IgD-negative memory B cell (primary cell): ENCODE measurements around the gene PM20D2. TPM values are rescaled to one million over a fixed set of nuclear protein-coding genes. Genes with fewer than 3 reads are reported as not detected.

ENCODE experiments used
- H3K27ac Mint-ChIP-seq, 3 donors: one replicate each; pipeline ENCODE4 v1.8.0; 2020 to 2022; ENCODE audit warnings: mild to moderate bottlenecking in 3 of 3, mixed read lengths in 3 of 3, moderate library complexity in 1 of 3
- H3K27me3 Mint-ChIP-seq: one replicate; pipeline ENCODE4 v1.8.0; 2021; ENCODE audit warnings: mixed read lengths
- H3K36me3 Mint-ChIP-seq: one replicate; pipeline ENCODE4 v1.8.0; 2020; ENCODE audit warnings: mild to moderate bottlenecking, mixed read lengths
- H3K4me1 Mint-ChIP-seq, 3 donors: one replicate each; pipeline ENCODE4 v1.8.0; 2020 to 2022; ENCODE audit warnings: mixed read lengths in 3 of 3, mild to moderate bottlenecking in 1 of 3
- H3K4me3 Mint-ChIP-seq, 4 donors: one replicate each; pipeline ENCODE4 v1.8.0; 2020 to 2022; ENCODE audit warnings: mild to moderate bottlenecking in 4 of 4, mixed read lengths in 4 of 4, moderate library complexity in 3 of 4
- H3K9me3 Mint-ChIP-seq, 3 donors: one replicate each; pipeline ENCODE4 v1.8.0; 2020 to 2021; ENCODE audit warnings: mixed read lengths in 3 of 3, mild to moderate bottlenecking in 1 of 3
- polyA plus RNA-seq: library from polyadenylated mRNA; unstranded; fragments of 300-500 nt; fragmentation: Illumina TruSeq; gene quantifications from one replicate; pipeline ENCODE4 v1.2.3, GENCODE V29; 2021

The PM20D2 gene
- polyA plus RNA-seq, 1 donor from 2014 or later: 16.0 TPM

DNA sequence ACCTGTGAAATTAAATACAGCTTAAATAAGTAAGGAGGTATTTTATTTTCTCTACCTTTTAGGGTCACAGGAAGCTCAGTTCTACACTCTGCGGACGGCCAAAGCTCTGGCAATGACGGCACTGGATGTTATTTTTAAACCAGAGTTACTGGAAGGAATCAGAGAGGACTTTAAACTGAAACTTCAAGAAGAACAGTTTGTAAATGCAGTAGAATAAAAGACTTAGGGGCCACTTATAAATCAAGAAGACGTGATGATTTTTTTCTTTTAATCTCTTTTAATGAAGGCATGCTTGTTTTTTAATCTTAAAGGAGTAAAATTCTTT, 16.2 kb downstream of the PM20D2 start:
- Mint-ChIP-seq H3K9me3 (no peaks in the 10 kb centered on the region), H3K27me3 (no peaks in the 10 kb centered on the region), H3K36me3 (peaks cover 16% of the 10 kb centered on the region), H3K4me1 (no peaks in the 10 kb centered on the region), H3K4me3 (no peak overlapping the region), H3K27ac (no peak overlapping the region)

DNA sequence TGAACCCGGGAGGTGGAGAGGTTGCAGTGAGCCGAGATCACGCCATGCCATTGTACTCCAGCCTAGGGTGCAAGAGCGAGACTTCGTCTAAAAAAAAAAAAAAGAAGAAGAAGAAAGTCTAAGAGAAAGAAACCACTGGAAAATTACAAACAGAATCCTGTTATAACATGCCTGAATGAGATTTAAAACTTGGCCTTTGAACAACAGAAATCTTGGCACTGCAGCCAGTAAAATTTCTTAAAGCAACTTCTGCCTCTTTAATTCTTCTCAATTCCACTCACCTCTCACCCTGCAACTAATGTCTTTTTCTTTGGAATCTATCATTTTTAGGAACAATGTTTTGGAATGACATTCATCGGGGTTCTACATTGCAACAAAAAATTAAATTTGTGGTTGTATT, 26.3 kb downstream of the PM20D2 start:
- peaks cover 1% of the 10 kb centered on the region for H3K36me3 Mint-ChIP-seq
- H3K9me3 Mint-ChIP-seq: no peaks in the 10 kb centered on the region
- H3K4me3 Mint-ChIP-seq: no peak overlapping the region
- peaks cover 2% of the 10 kb centered on the region for H3K27me3 Mint-ChIP-seq
- H3K27ac Mint-ChIP-seq: no peak overlapping the region
- H3K4me1 Mint-ChIP-seq: no peaks in the 10 kb centered on the region

DNA sequence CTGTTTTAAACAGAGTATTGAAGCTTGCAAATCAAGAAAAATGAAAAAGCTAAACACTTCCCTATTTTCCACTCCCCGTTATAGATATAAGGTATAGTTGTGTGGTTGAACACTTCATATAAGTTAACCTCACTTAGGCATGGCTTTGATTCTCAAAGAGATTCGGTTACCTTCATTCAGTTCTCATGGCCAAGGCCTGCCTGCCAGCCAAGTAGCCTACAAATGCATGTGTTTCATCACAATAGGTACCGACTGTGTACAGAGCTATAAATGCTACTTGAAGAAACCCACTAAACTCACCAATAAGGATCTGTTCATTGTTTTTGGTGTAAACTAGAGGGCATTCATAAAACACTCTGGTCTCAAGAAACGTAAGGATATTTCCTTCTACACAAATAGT, 27.8 kb downstream of the PM20D2 start:
- no peaks in the 10 kb centered on the region for H3K9me3 Mint-ChIP-seq
- H3K27me3 Mint-ChIP-seq: peaks cover 2% of the 10 kb centered on the region
- no peak overlapping the region for H3K4me3 Mint-ChIP-seq
- H3K36me3 Mint-ChIP-seq: peaks cover 1% of the 10 kb centered on the region
- H3K4me1 Mint-ChIP-seq: no peaks in the 10 kb centered on the region
- no peak overlapping the region for H3K27ac Mint-ChIP-seq

DNA sequence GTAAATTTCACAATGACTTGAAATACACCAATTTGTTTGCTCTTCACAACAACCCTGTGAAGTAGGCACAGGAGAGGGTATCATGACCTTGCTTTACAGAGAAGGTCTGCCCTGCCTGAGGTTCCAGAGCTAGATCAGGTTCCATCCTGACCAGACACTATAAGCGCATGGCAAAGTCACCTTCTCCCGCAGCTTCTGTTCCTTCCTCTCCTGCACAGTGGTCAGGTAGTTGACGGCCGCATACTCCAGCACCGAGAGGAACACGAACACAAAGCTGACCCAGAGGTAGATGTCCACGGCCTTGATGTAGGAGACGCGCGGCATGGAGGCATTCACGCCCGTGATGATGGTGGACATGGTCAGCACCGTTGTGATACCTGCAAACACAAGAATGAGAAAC, 34.3 kb downstream of the PM20D2 start:
- H3K27me3 Mint-ChIP-seq: peaks cover 4% of the 10 kb centered on the region
- H3K27ac Mint-ChIP-seq: peak overlapping the region in 1 of 3 donors; percentile 49
- H3K4me1 Mint-ChIP-seq: peaks cover 0 to 2% (median 0%) of the 10 kb centered on the region in 3 donors
- H3K36me3 Mint-ChIP-seq: peaks cover 2% of the 10 kb centered on the region
- H3K4me3 Mint-ChIP-seq: no peak overlapping the region
- no peaks in the 10 kb centered on the region for H3K9me3 Mint-ChIP-seq

DNA sequence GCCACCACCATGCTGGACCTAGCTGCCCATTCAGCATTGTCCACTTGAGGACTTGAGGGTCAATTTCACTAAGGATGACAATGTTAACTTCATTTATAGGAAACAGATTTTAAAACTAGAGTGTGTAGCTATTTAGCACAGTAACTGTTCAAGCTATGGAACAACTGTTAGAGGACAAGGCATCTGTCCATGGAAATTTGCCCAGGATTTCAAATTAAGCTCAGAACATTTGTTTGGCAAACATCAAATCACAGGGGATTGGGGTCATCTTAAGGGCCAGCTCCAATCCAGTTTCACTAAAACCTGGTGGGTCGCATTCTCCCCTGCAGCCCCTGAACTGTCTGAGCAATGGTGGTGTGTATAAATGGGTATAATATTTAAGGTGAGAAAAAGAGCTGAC, 35.1 kb downstream of the PM20D2 start:
- Mint-ChIP-seq H3K4me1 (peaks cover 0 to 2% (median 0%) of the 10 kb centered on the region in 3 donors), H3K36me3 (peaks cover 2% of the 10 kb centered on the region), H3K9me3 (no peaks in the 10 kb centered on the region), H3K27ac (no peak overlapping the region), H3K4me3 (no peak overlapping the region), H3K27me3 (peaks cover 4% of the 10 kb centered on the region)

DNA sequence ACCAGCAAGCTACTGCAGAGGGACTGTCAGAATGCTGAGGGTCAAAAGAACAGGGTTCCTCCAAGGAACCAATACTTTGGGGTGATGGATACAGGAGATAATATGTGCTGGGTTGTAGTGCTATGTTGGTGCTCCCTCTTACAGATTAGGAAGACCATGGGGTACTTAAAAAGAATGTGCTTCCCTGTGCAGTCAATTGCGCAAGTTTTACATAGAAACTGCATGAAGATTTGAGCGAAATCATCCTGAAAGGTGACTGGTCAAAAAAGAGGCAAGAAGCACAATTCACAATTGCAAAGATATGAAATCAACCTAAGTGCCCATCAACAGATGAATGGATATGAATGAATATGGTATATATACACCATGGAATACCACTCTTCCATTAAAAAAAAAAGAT, 37.4 kb downstream of the PM20D2 start:
- H3K27me3 Mint-ChIP-seq: peaks cover 11% of the 10 kb centered on the region
- no peak overlapping the region for H3K4me3 Mint-ChIP-seq
- H3K27ac Mint-ChIP-seq: no peak overlapping the region
- peaks cover 2% of the 10 kb centered on the region for H3K36me3 Mint-ChIP-seq
- H3K4me1 Mint-ChIP-seq: peaks cover 0 to 2% (median 0%) of the 10 kb centered on the region in 3 donors
- H3K9me3 Mint-ChIP-seq: no peaks in the 10 kb centered on the region

DNA sequence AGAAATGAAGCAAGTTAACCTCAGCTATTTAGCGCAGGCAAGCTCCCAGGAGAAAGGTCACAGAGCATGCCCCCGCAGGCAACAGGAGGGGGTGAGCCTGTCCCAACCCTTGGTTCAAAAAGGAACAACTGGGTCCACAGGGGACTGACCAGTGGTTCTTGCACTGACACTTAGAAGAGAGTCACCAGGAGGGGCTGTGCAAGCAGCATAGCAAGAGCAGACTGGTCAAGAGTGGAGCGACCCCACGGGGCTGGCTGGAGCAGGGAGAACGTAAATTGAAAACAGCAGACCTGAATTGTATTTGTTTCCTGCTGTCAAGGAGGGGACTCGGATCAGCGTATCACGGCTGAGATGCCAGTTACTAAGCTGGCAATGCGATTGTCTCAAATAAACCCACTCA, 38.5 kb downstream of the PM20D2 start:
- Mint-ChIP-seq H3K9me3 (no peaks in the 10 kb centered on the region), H3K4me3 (no peak overlapping the region), H3K27ac (no peak overlapping the region)

DNA sequence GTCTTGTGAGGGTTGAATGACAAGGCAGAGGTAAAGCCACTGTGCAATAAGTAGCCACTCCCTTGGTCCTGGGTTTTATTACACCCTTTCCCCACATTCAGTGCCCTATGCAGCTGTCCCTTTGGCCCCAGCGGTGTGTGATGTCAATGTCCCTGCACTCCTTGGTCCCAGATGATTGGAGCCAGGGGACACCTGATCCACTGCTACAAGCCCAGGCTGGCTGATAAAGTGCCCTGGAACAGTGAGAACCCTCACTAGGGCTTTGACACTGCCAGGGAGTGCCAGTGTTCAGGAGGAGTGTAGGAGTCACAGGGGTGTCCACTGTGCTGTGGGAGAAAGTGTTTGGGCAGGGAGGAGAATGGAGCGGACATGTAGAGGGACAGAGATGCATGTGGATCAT, 40.9 kb downstream of the PM20D2 start:
- Mint-ChIP-seq H3K4me1 (no peaks in the 10 kb centered on the region), H3K36me3 (no peaks in the 10 kb centered on the region), H3K4me3 (no peak overlapping the region), H3K27ac (no peak overlapping the region), H3K27me3 (peaks cover 12% of the 10 kb centered on the region), H3K9me3 (no peaks in the 10 kb centered on the region)

More for the DNA sequence above, 38.5 kb downstream of the PM20D2 start:
- peaks cover 2% of the 10 kb centered on the region for H3K36me3 Mint-ChIP-seq
- H3K27me3 Mint-ChIP-seq: peaks cover 13% of the 10 kb centered on the region
- H3K4me1 Mint-ChIP-seq: peaks cover 0 to 2% (median 0%) of the 10 kb centered on the region in 3 donors

DNA sequence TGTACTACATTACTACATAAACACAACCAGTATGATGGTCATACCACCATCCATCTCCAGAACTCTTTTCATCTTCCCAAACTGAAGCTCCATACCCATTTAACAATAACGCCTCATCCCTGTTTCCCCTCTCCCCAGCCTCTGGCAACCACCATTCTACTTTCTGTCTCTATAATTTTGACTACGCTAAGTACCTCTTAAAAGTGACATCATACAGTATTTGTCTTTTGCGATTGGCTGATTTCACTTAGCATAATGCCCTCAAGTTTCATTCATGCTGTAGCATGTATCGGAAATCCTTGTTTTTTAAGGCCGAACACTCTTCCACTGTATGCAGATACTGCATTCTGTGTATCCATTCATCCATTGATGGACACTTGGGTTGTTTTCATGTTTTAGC, 41.6 kb downstream of the PM20D2 start:
- peaks cover 11% of the 10 kb centered on the region for H3K27me3 Mint-ChIP-seq
- H3K27ac Mint-ChIP-seq: no peak overlapping the region
- H3K36me3 Mint-ChIP-seq: no peaks in the 10 kb centered on the region
- H3K4me1 Mint-ChIP-seq: no peaks in the 10 kb centered on the region
- H3K9me3 Mint-ChIP-seq: no peaks in the 10 kb centered on the region
- H3K4me3 Mint-ChIP-seq: no peak overlapping the region

DNA sequence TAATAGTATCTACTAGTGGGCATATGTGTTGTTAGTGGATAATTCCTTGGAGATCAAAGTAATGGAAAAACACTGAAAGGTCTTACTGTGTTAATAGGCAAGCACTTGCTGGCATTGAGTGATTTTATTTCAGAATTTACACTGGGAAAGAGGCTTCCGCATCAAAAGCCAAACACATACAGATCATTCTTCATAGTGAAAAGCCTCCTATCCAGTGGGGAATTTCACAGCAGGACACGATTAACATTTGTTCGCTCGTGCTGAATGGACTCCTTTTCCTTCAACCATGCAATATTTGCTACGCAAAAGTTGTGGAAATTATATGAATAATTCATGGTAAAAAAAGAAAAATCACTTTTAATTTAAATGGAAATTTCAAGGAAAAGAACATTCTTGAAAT, 44.9 kb downstream of the PM20D2 start:
- no peaks in the 10 kb centered on the region for H3K4me1 Mint-ChIP-seq
- peaks cover 14% of the 10 kb centered on the region for H3K27me3 Mint-ChIP-seq
- H3K27ac Mint-ChIP-seq: no peak overlapping the region
- H3K4me3 Mint-ChIP-seq: no peak overlapping the region
- peaks cover 9 to 18% (median 13%) of the 10 kb centered on the region in 3 donors for H3K9me3 Mint-ChIP-seq
- no peaks in the 10 kb centered on the region for H3K36me3 Mint-ChIP-seq

DNA sequence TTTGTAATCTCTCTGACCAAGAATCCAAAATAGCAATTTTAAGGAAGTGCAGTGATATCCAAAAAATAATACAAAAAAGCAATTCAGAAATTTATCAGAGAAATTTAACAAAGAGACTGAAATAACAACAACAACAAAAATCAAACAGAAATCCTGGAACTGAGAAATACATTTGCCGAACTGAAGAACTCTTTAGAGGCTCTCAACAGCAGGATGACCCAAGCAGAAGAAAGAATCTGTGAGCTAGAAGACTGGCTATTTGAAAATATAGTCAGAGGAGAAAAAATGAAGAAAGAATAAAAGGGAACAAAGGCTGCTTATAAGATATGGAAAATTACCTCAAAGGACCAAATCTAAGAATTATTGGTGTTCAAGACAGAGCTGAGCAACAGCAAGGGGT, 48.7 kb downstream of the PM20D2 start:
- no peaks in the 10 kb centered on the region for H3K36me3 Mint-ChIP-seq
- no peak overlapping the region for H3K27ac Mint-ChIP-seq
- H3K4me3 Mint-ChIP-seq: peak overlapping the region in 2 of 4 donors; percentile 3 to 41
- H3K27me3 Mint-ChIP-seq: peaks cover 5% of the 10 kb centered on the region
- peaks cover 12 to 19% (median 13%) of the 10 kb centered on the region in 3 donors for H3K9me3 Mint-ChIP-seq
- no peaks in the 10 kb centered on the region for H3K4me1 Mint-ChIP-seq

DNA sequence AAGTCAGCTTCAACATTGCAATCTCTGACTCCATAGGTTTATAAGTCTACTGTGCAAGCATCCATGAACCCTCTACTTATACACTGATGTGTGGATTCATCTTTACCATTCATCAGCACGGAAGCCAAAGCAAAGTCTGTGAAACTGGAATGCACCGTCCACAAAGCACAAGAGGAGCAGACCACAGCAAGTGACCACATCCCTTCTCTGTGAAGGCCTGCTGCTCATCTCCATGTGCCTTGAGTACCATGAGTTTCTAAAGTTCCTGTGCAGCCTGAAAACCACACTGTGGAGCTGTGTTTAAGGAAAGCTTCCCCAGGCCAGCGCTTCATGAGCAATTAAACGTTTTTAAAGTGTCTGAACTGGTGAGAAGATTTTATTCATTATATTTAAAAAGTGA, 51.3 kb downstream of the PM20D2 start:
- H3K4me3 Mint-ChIP-seq: no peak overlapping the region
- H3K36me3 Mint-ChIP-seq: no peaks in the 10 kb centered on the region
- no peak overlapping the region for H3K27ac Mint-ChIP-seq
- H3K4me1 Mint-ChIP-seq: no peaks in the 10 kb centered on the region
- peaks cover 5% of the 10 kb centered on the region for H3K27me3 Mint-ChIP-seq
- peaks cover 12 to 19% (median 13%) of the 10 kb centered on the region in 3 donors for H3K9me3 Mint-ChIP-seq

DNA sequence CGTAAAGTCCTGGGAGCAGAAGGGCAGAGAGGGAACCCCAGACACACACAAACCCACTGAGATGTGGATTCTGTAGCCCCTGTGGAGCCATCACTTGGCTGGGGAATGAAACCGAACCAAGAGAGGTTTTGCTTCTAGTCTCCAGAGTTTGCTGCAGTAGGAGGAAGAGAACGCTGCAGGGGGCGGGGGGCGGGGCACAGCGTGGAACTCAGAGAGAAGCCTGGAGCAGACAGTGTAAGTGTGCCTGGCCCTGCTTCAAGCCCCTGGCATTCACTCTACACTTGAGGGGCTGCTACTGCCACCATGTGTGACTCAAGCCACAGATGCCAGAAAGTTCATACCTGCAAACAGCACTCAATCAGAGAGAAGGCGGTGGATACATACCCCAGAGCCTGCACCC, 52.4 kb downstream of the PM20D2 start:
- H3K36me3 Mint-ChIP-seq: no peaks in the 10 kb centered on the region
- H3K4me3 Mint-ChIP-seq: no peak overlapping the region
- peaks cover 5% of the 10 kb centered on the region for H3K27me3 Mint-ChIP-seq
- H3K27ac Mint-ChIP-seq: no peak overlapping the region
- H3K4me1 Mint-ChIP-seq: no peaks in the 10 kb centered on the region
- H3K9me3 Mint-ChIP-seq: peaks cover 12 to 19% (median 13%) of the 10 kb centered on the region in 3 donors

DNA sequence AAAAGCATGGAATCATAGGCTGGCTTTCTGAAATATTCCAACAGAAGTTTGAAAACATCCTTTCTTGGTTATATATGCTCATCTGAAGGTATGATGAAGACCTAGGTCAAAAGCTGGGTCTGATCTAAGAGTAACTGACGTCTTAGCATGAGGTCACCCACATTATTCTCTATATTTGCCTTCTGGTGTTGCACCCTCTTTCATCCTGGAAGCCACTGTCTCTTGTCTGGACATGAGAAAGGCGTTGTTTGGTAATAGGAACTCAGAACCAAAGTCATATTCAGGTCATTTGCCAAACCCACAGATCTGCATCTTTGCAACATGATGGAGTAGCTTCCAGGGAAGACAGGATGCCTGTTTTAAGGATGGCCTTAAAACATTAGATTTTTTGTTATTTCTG, 53.7 kb downstream of the PM20D2 start:
- Mint-ChIP-seq H3K9me3 (peaks cover 6 to 11% (median 9%) of the 10 kb centered on the region in 3 donors), H3K36me3 (no peaks in the 10 kb centered on the region), H3K4me1 (no peaks in the 10 kb centered on the region), H3K27ac (no peak overlapping the region), H3K27me3 (peaks cover 4% of the 10 kb centered on the region), H3K4me3 (no peak overlapping the region)

DNA sequence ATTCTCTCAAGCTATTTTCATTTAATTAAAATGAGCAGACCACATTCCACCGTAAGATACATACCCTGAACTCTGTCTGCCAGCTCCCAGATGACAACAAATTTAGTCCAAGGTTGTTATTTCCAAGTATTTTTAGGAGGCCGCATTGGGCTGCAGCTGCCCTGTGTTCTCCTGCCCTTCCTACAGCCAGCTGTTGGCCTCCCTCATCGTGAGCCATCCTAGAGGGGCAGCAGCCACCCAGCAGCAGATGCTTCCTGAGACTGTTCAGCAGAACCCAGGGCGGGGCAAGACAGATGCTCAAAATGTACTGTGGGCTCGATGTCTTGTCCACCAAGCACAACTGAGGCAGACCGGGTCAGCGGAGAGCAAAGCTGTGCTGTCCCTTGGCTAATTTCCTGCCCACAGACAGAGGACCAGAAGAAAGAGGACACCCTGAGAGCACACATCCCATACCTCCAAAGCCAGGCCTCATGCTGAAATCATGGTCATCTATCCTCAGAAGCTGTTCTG, 54.9 kb downstream of the PM20D2 start:
- Mint-ChIP-seq H3K36me3 (no peaks in the 10 kb centered on the region), H3K27ac (no peak overlapping the region), H3K9me3 (peaks cover 0 to 4% (median 1%) of the 10 kb centered on the region in 3 donors), H3K4me3 (no peak overlapping the region), H3K4me1 (no peaks in the 10 kb centered on the region), H3K27me3 (peaks cover 2% of the 10 kb centered on the region)

DNA sequence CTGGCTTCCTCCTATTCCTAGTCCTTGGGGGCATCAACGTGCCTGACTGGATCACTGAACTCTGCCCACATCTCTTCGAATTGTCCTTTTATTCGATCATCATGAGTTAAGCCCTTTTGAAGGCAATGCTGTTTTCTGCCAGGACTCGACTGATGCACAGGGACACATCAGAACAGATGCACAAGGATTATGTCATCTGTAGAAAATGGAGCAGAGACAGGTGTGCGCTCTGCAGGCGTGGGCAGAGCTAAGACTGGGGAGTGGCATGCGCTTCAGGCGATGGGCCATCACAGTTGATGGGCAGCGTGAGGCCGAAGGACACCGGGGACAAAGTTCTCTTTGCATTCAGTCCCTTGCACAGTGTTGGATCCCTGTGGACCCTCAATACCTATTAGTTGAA, 58.2 kb downstream of the PM20D2 start:
- Mint-ChIP-seq H3K4me1 (peaks cover 0 to 2% (median 0%) of the 10 kb centered on the region in 3 donors), H3K27ac (no peak overlapping the region), H3K36me3 (peaks cover 2% of the 10 kb centered on the region), H3K9me3 (peaks cover 0 to 2% (median 0%) of the 10 kb centered on the region in 3 donors), H3K27me3 (peaks cover 2% of the 10 kb centered on the region), H3K4me3 (no peak overlapping the region)

DNA sequence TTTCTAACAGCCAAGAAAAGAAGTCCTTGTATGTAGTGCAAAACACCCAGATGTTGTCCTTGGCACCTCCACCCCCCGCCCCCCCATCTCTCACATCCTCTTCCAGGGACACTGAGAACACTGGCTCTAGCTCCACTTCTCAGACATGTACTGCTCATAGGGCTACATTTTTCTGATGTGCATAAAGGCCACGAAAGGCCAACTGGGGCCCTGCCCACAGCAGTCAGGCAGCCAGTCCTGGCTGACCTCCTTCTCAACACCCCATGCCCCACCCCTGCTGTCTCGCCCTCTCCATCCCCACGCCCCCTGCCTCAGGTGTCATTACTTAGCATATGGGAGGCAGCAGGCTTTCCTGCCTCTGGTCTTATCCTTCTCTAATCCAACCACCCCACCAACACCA, 60.0 kb downstream of the PM20D2 start:
- Mint-ChIP-seq H3K27me3 (peaks cover 5% of the 10 kb centered on the region), H3K4me1 (peaks cover 0 to 2% (median 0%) of the 10 kb centered on the region in 3 donors), H3K9me3 (peaks cover 0 to 2% (median 0%) of the 10 kb centered on the region in 3 donors), H3K4me3 (no peak overlapping the region), H3K36me3 (peaks cover 2% of the 10 kb centered on the region), H3K27ac (no peak overlapping the region)
